ENCODE results near the gene IFNA8. TPM values are rescaled to one million over a fixed set of nuclear protein-coding genes. Genes with fewer than 3 reads are reported as not detected.

IFNA8 gene
- total and polyA plus RNA-seq, 2 experiments from 2014 or later, result not detected

- H3K4me2 ChIP-seq (ENCODE audit: unreplicated experiment), result no peak overlapping the region
- no peaks in the 10 kb centered on the region for H3F3A ChIP-seq (ENCODE audit: insufficient read depth)
- WGBS, 2 experiments (ENCODE audit: low coverage in 1 of 2, low lambda C conversion rate in 2 of 2, missing lambda C conversion rate in 2 of 2), result 94 to 98% methylated on average over 2 of the region's 2 CpGs
- peaks cover 15% of the 10 kb centered on the region for H3K4me1 ChIP-seq (ENCODE audit: insufficient read depth)
- in situ Hi-C loops (cut with MboI), result no loop called here
- H3K27ac ChIP-seq, result no peak overlapping the region
- no peak overlapping the region for H2AFZ ChIP-seq
- H3K9me3 ChIP-seq (ENCODE audit: low read depth), result no peaks in the 10 kb centered on the region
- TF ChIP-seq EZH2phosphoT487 (IDR thresholded peaks at IDR 0.05; ENCODE audit: insufficient read depth, low read depth) (no peak), EZH2 (IDR thresholded peaks at IDR 0.05; ENCODE audit: insufficient read depth, poor library complexity, severe bottlenecking) (no peak)
- no peak for DNase-seq
- no peak overlapping the region for H3K9ac ChIP-seq
- H4K20me1 ChIP-seq (ENCODE audit: insufficient read depth), result no peaks in the 10 kb centered on the region
- no peaks in the 10 kb centered on the region for H3K27me3 ChIP-seq (replicated peaks; ENCODE audit: insufficient read depth)
- H3K79me2 ChIP-seq (ENCODE audit: insufficient read depth), result no peaks in the 10 kb centered on the region
- no peak overlapping the region for H3K4me3 ChIP-seq
- H3K36me3 ChIP-seq (ENCODE audit: low read depth), result no peaks in the 10 kb centered on the region
- no peaks in the 10 kb centered on the region for H3K9me2 ChIP-seq (ENCODE audit: insufficient read depth)
These were observed 5.5 kb downstream of the IFNA8 start for GRCh38 chr9:21414220-21414940.

- Histone ChIP-seq H3K9me3 (ENCODE audit: low read depth) (no peaks in the 10 kb centered on the region), H3K27ac (no peak overlapping the region), H3K4me1 (ENCODE audit: insufficient read depth) (peaks cover 25% of the 10 kb centered on the region), H3K27me3 (replicated peaks; ENCODE audit: insufficient read depth) (no peaks in the 10 kb centered on the region), H3K4me3 (no peak overlapping the region), H3F3A (ENCODE audit: insufficient read depth) (no peaks in the 10 kb centered on the region), H3K36me3 (ENCODE audit: low read depth) (no peaks in the 10 kb centered on the region), H2AFZ (no peak overlapping the region), H3K9me2 (ENCODE audit: insufficient read depth) (no peaks in the 10 kb centered on the region), H3K79me2 (ENCODE audit: insufficient read depth) (no peaks in the 10 kb centered on the region), H3K9ac (no peak overlapping the region), H3K4me2 (ENCODE audit: unreplicated experiment) (no peak overlapping the region), H4K20me1 (ENCODE audit: insufficient read depth) (no peaks in the 10 kb centered on the region)
- no peak for TF ChIP-seq EZH2 (IDR thresholded peaks at IDR 0.05; ENCODE audit: insufficient read depth, poor library complexity, severe bottlenecking)
- TF ChIP-seq EZH2phosphoT487 (IDR thresholded peaks at IDR 0.05; ENCODE audit: insufficient read depth, low read depth), result no peak
- DNase-seq, result peak; percentile 32
- WGBS, 2 experiments (ENCODE audit: low coverage in 1 of 2, low lambda C conversion rate in 2 of 2, missing lambda C conversion rate in 2 of 2), result 65 to 68% methylated on average over 5 of the region's 5 CpGs
- in situ Hi-C loops (cut with MboI), result no loop called here
These were observed 6.8 kb downstream of the IFNA8 start for GRCh38 chr9:21415493-21416267.

DNA sequence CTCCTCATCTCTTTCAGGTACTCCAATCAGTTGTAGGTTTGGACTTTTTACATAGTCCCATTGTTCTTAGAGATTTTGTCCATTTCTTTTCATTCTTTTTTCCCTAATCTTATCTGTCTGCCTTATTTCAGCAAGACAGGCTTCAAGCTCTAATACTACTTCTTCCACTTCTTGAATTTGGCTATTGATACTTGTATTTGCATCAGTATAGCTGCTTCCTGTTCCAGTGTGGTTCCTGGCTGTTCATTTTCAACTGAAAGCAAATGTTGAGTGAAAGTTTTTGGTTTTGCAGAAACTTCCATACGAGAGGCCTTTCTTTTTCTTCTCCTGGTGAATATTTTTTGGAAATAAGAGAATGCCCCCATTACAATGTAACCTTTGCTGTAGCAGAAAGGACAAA, 19.3 kb downstream of the IFNA8 start:
- H3K9me3 ChIP-seq (ENCODE audit: low read depth), result no peaks in the 10 kb centered on the region
- no peak overlapping the region for H3K4me2 ChIP-seq (ENCODE audit: unreplicated experiment)
- H3K9ac ChIP-seq, result no peak overlapping the region
- H3K4me1 ChIP-seq (ENCODE audit: insufficient read depth), result no peaks in the 10 kb centered on the region
- in situ Hi-C loops (cut with MboI), result no loop called here
- no peaks in the 10 kb centered on the region for H3K79me2 ChIP-seq (ENCODE audit: insufficient read depth)
- no peak overlapping the region for H3K27ac ChIP-seq
- no peaks in the 10 kb centered on the region for H3F3A ChIP-seq (ENCODE audit: insufficient read depth)
- no peak overlapping the region for H3K4me3 ChIP-seq
- DNase-seq, result no peak
- TF ChIP-seq EZH2 (IDR thresholded peaks at IDR 0.05; ENCODE audit: insufficient read depth, poor library complexity, severe bottlenecking), result no peak
- no peak for TF ChIP-seq EZH2phosphoT487 (IDR thresholded peaks at IDR 0.05; ENCODE audit: insufficient read depth, low read depth)
- 49 to 57% methylated on average over 1 of the region's 1 CpG for WGBS, 2 experiments (ENCODE audit: low coverage in 1 of 2, low lambda C conversion rate in 2 of 2, missing lambda C conversion rate in 2 of 2)
- H2AFZ ChIP-seq, result no peak overlapping the region
- H3K36me3 ChIP-seq (ENCODE audit: low read depth), result no peaks in the 10 kb centered on the region
- 0 out of 2 replicates have a peak, but pooled peaks cover 8% of the 10 kb centered on the region for H3K27me3 ChIP-seq (replicated peaks; ENCODE audit: insufficient read depth)
- H4K20me1 ChIP-seq (ENCODE audit: insufficient read depth), result no peaks in the 10 kb centered on the region
- H3K9me2 ChIP-seq (ENCODE audit: insufficient read depth), result no peaks in the 10 kb centered on the region

GRCh38 chr9:21429191-21429590, 20.3 kb downstream of the IFNA8 start:
- Histone ChIP-seq H3K79me2 (ENCODE audit: insufficient read depth) (no peaks in the 10 kb centered on the region), H3K9me2 (ENCODE audit: insufficient read depth) (no peaks in the 10 kb centered on the region), H4K20me1 (ENCODE audit: insufficient read depth) (no peaks in the 10 kb centered on the region), H3K4me2 (ENCODE audit: unreplicated experiment) (no peak overlapping the region), H3K4me3 (no peak overlapping the region), H3K27me3 (replicated peaks; ENCODE audit: insufficient read depth) (0 out of 2 replicates have a peak, but pooled peaks cover 8% of the 10 kb centered on the region), H3F3A (ENCODE audit: insufficient read depth) (no peaks in the 10 kb centered on the region), H3K36me3 (ENCODE audit: low read depth) (no peaks in the 10 kb centered on the region), H3K9ac (no peak overlapping the region), H3K4me1 (ENCODE audit: insufficient read depth) (no peaks in the 10 kb centered on the region), H3K27ac (no peak overlapping the region), H3K9me3 (ENCODE audit: low read depth) (no peaks in the 10 kb centered on the region), H2AFZ (no peak overlapping the region)
- in situ Hi-C loops (cut with MboI), result no loop called here
- 39% methylated on average over 2 of the region's 2 CpGs for WGBS, 2 experiments (ENCODE audit: low coverage in 1 of 2, low lambda C conversion rate in 2 of 2, missing lambda C conversion rate in 2 of 2)
- no peak for DNase-seq
- no peak for TF ChIP-seq EZH2phosphoT487 (IDR thresholded peaks at IDR 0.05; ENCODE audit: insufficient read depth, low read depth)
- no peak for TF ChIP-seq EZH2 (IDR thresholded peaks at IDR 0.05; ENCODE audit: insufficient read depth, poor library complexity, severe bottlenecking)
